ENCODE data around the gene GABPB1.

The GABPB1 gene

DNA sequence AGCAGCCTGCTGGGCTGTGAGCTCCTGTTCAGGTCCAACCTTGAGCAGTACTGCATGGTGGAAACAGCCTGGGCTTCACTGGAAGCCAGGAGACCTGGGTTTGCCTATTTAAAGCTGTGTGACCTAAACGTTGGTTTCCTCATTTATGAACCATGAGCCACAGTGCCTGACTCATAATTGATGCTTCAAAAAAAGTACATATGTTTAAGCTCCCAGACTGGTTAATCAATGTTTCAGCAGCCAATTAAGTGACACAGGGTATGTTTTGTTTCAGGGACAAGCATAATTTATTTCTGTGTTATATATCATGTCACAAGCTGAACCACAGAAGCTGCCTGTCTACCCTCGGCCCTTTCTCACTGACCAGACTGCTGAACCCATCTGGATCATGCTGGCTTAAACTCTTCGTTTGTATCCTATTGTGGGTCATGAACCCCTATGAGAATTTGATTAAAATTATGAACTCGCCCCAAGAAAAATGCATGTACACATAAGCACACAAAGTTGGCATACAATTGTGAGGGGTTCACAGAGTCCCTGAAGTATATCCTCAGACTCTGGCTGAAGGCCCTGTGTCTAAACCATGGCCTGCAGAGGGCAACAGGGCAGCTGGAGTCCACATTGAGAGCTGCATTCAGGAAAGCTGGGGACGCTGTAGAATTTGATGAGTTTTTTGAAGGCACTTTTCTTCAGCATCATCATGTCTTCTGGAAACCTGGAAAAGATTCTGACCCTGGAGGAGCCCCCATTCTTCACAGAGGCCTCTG is 113.1 kb downstream of the GABPB1 start:
- DNase-seq (ENCODE audit: low spot score) = peak; percentile 16

- DNase-seq (ENCODE audit: low spot score) = no peak
Observed at GRCh38 chr15:50238255-50238654, 116.7 kb downstream of the GABPB1 start.

GRCh38 chr15:50236433-50236832 is 118.6 kb downstream of the GABPB1 start:
- no peak for DNase-seq (ENCODE audit: low spot score)

- DNase-seq (ENCODE audit: low spot score) = no peak
Observed at GRCh38 chr15:50235794-50236193, 119.2 kb downstream of the GABPB1 start.

GRCh38 chr15:50234764-50235163 is 120.2 kb downstream of the GABPB1 start:
- DNase-seq (ENCODE audit: low spot score) = no peak

- DNase-seq (ENCODE audit: low spot score) = no peak
Observed at GRCh38 chr15:50233192-50233736, 121.7 kb downstream of the GABPB1 start.

GRCh38 chr15:50232791-50233190 is 122.2 kb downstream of the GABPB1 start:
- no peak for DNase-seq (ENCODE audit: low spot score)

DNA sequence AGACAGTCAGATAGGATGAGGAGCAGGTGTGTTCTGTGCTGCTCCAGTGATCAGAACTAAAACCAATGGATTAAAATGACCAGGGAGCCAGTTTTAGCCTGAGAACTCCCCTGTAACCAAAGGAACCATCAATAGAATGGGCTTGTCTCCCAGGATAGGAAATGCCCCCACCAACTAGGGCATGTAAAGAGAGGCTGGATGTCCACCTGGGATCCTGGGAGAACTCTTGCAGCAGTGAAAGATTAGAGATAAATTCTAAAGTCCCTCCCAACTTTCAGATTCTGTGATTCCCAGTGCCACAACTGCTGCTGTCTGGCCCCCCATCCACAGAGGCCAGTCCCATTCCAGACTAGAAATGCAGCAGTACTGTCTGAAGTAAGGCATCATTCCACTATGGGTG is 123.2 kb downstream of the GABPB1 start:
- no peak for DNase-seq (ENCODE audit: low spot score)

- no peak for DNase-seq (ENCODE audit: low spot score)
Observed at GRCh38 chr15:50229336-50229735, 125.7 kb downstream of the GABPB1 start.

DNA sequence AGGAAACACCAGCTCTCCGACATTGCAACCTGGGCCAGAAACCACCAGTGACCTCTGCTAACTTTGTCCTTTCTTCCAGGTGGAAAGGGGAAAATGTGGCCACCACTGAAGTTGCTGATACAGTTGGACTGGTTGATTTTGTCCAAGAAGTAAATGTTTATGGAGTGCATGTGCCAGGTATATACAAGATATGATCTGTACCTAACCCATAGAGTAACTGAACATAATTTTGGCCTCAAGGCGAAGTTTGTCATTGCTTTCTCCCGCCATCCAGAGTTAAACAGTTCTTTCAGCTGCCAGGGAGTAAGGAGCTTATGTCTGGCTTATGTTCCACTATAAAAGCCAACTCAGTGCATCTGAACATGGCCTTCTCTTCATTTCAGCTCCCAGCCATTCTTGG is 126.1 kb downstream of the GABPB1 start:
- DNase-seq (ENCODE audit: low spot score) = no peak

DNA sequence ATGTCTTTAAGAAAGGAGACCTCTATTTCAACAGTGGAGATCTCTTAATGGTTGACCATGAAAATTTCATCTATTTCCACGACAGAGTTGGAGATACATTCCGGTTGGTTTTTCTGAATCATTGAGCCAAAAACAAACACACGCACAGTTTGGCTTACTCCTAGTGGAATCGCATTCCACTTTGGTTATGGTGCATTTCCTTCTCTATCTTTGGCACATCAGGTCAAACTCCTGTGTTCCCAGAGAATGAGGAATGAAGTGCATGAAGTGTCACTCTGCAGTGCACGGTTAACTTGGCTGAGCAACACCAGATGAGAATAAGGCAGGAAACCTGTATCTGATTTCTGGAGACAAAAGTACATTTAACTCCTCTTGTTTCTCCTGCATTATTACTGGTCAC is 127.9 kb downstream of the GABPB1 start:
- DNase-seq (ENCODE audit: low spot score) = no peak

GRCh38 chr15:50225938-50226337 is 129.1 kb downstream of the GABPB1 start:
- no peak for DNase-seq (ENCODE audit: low spot score)

Small RNAs within 50 kb of the gene (small RNA-seq; reads per million reads assigned to genes)
- gene RNU6-94P = 0 reads per million in 2 experiments
